HepG2 (cell line): ENCODE results near the gene ADPRS. TPM values are rescaled to one million over a fixed set of nuclear protein-coding genes. Genes with fewer than 3 reads are reported as not detected.

Experiments
- ADNP ChIP-seq: sonication (generic); formaldehyde crosslinking; IDR thresholded peaks from 2 replicates; pipeline ENCODE4 v1.4.0; 2020; ENCODE audit warnings: missing genetic modification reagents
- CBX5 ChIP-seq: sonication (generic); formaldehyde crosslinking; IDR thresholded peaks from 2 replicates; pipeline ENCODE4 v1.4.0; 2020; ENCODE audit warnings: missing genetic modification reagents, borderline replicate concordance
- CERS6 ChIP-seq: sonication (generic); formaldehyde crosslinking; IDR thresholded peaks from 2 replicates; pipeline ENCODE4 v1.5.0; 2020; ENCODE audit warnings: missing genetic modification reagents
- CHD2 ChIP-seq: IDR thresholded peaks from 2 replicates; pipeline ENCODE4 v1.6.1; 2011; ENCODE audit warnings: low read depth, low read length, improper control_type of control experiment
- GABPA ChIP-seq, 2 experiments: IDR thresholded peaks; 2 replicates each; pipeline ENCODE4 v1.6.1; 2011 to 2016; ENCODE audit warnings: low read depth in 2 of 2, low read length in 1 of 2, missing biosample characterization in 1 of 2, missing genetic modification characterization in 1 of 2
- KMT2B ChIP-seq: IDR thresholded peaks from 2 replicates; pipeline ENCODE4 v1.6.1; 2016; ENCODE audit warnings: missing genetic modification reagents, missing compliant biosample characterization
- MAX ChIP-seq: IDR thresholded peaks from 2 replicates; pipeline ENCODE4 v1.6.1; 2012; ENCODE audit warnings: inconsistent platforms
- MYC ChIP-seq: sonication (generic); formaldehyde crosslinking; IDR thresholded peaks from 2 replicates; pipeline ENCODE4 v1.9.0; 2021; ENCODE audit warnings: missing genetic modification reagents, borderline replicate concordance
- NKX3-1 ChIP-seq: sonication (generic); formaldehyde crosslinking; IDR thresholded peaks from 2 replicates; pipeline ENCODE4 v1.5.0; 2020; ENCODE audit warnings: missing genetic modification reagents
- REPIN1 ChIP-seq: sonication (generic); formaldehyde crosslinking; IDR thresholded peaks from 2 replicates; pipeline ENCODE4 v1.8.0; 2022; ENCODE audit warnings: missing genetic modification reagents, low read depth, mild to moderate bottlenecking, borderline replicate concordance
- REXO4 ChIP-seq: sonication (generic); formaldehyde crosslinking; IDR thresholded peaks from 2 replicates; pipeline ENCODE4 v1.8.0; 2022; ENCODE audit warnings: missing genetic modification reagents, mild to moderate bottlenecking, borderline replicate concordance
- SAP130 ChIP-seq: IDR thresholded peaks from 2 replicates; pipeline ENCODE4 v1.6.1; 2016; ENCODE audit warnings: low read depth
- TFDP2 ChIP-seq: sonication (generic); formaldehyde crosslinking; IDR thresholded peaks from 2 replicates; pipeline ENCODE4 v1.4.0; 2020; ENCODE audit warnings: missing genetic modification reagents
- ZEB1 ChIP-seq: IDR thresholded peaks from 2 replicates; pipeline ENCODE4 v1.6.1; 2012; ENCODE audit warnings: mild to moderate bottlenecking, low read depth, inconsistent platforms; ENCODE audit not compliant: insufficient replicate concordance
- ZHX2 ChIP-seq, 2 experiments: sonication (generic) in 1 of 2; formaldehyde crosslinking in 1 of 2; IDR thresholded peaks; 2 replicates each; pipeline versions ENCODE4 v1.6.1 to v1.9.0; 2014 to 2022; ENCODE audit warnings: antibody characterized with exemption in 1 of 2, borderline replicate concordance in 1 of 2, inconsistent platforms in 1 of 2, low read depth in 1 of 2, missing genetic modification reagents in 1 of 2
- ZNF24 ChIP-seq: fragments of 450-650 bp; IDR thresholded peaks from 2 replicates; pipeline ENCODE4 v1.6.1; 2017; ENCODE audit warnings: antibody characterized with exemption, mild to moderate bottlenecking
- ZNF260 ChIP-seq: sonication (generic); formaldehyde crosslinking; IDR thresholded peaks from 2 replicates; pipeline ENCODE4 v1.4.0; 2020; ENCODE audit warnings: missing genetic modification reagents, low read depth, mild to moderate bottlenecking, borderline replicate concordance
- ZNF607 ChIP-seq: sonication (generic); formaldehyde crosslinking; IDR thresholded peaks from 2 replicates; pipeline ENCODE4 v1.5.1; 2020; ENCODE audit warnings: missing genetic modification reagents, mild to moderate bottlenecking, borderline replicate concordance
- ZNF704 ChIP-seq: sonication (generic); formaldehyde crosslinking; IDR thresholded peaks from 2 replicates; pipeline ENCODE4 v1.8.1; 2023; ENCODE audit warnings: mild to moderate bottlenecking, inconsistent platforms, moderate library complexity, missing genetic modification reagents, borderline replicate concordance
- ZNF839 ChIP-seq: sonication (generic); formaldehyde crosslinking; IDR thresholded peaks from 2 replicates; pipeline ENCODE4 v1.4.0; 2020; ENCODE audit warnings: missing genetic modification reagents, mild to moderate bottlenecking, borderline replicate concordance
- polyA plus RNA-seq, 8 experiments: library from polyadenylated mRNA; depleted of rRNA in 3 of 8; stranded (reverse) in 7 of 8; unstranded in 1 of 8; fragments of >200 nt; fragmentation: Illumina TruSeq in 4 of 8; extraction: Trizol in 4 of 8; gene quantifications; 2 replicates each; pipeline versions ENCODE4 v1.2.1 to v1.2.3, GENCODE V29; 2011 to 2016; ENCODE audit warnings: low read depth in 4 of 8, missing spikeins in 1 of 8, mixed read lengths in 1 of 8; ENCODE audit not compliant: insufficient read depth in 1 of 8
- total RNA-seq, 5 experiments: library from RNA; depleted of rRNA; stranded (reverse); fragments of >200 nt; fragmentation: Illumina TruSeq; extraction: Trizol; gene quantifications; 2 replicates each; pipeline ENCODE4 v1.2.3, GENCODE V29; 2016; ENCODE audit warnings: low read depth in 1 of 5

Gene ADPRS
- total and polyA plus RNA-seq, 2 of the 13 experiments (the other 11 are each of a cell fraction or from before 2014, with no cell fraction given): 30.6 to 36.4 TPM

GRCh38 chr1:36089393-36090121 lies 865 bp downstream of the ADPRS start (continued):
- TF ChIP-seq ZHX2 (IDR thresholded peaks at IDR 0.05; ENCODE audit: low read depth) (no peak), ZHX2 (CRISPR knock-in tag; IDR thresholded peaks at IDR 0.05; ENCODE audit: borderline replicate concordance) (no peak), NKX3-1 (CRISPR knock-in tag) (no peak), TFDP2 (CRISPR knock-in tag) (no peak), MYC (no peak), CBX5 (CRISPR knock-in tag) (no peak), CERS6 (CRISPR knock-in tag) (no peak), ZNF260 (CRISPR knock-in tag) (no peak), ZNF839 (CRISPR knock-in tag) (no peak), ZNF607 (CRISPR knock-in tag) (no peak), SAP130 (CRISPR knock-in tag) (no peak), ZEB1 (no peak), ZNF704 (CRISPR knock-in tag) (no peak), CHD2 (no peak), REPIN1 (CRISPR knock-in tag) (no peak), MAX (0 out of 2 replicates have a peak, but pooled peaks have one; percentile 26), GABPA (IDR thresholded peaks at IDR 0.05; ENCODE audit: low read depth, low read length) (no peak), GABPA (CRISPR knock-in tag; IDR thresholded peaks at IDR 0.05; ENCODE audit: low read depth) (0 out of 2 replicates have a peak, but pooled peaks have one; percentile 9), REXO4 (CRISPR knock-in tag) (no peak), ZNF24 (no peak), ADNP (CRISPR knock-in tag) (no peak), KMT2B (CRISPR knock-in tag) (no peak)
